Lower lobe of right lung (tissue), 2 donors: Measurements from ENCODE around the gene GALNTL6. TPM values are rescaled to one million over a fixed set of nuclear protein-coding genes. Genes with fewer than 3 reads are reported as not detected.
A peak's percentile ranks its signal among the peaks of the same experiment; 100 is the strongest.

Experiments used
- ATAC-seq, 2 donors: fragments of 200-7000 bp; cut with Tn5 transposase; one replicate each; pipeline ENCODE4 v1.9.1; 2020 to 2022; ENCODE audit warnings: mild to moderate bottlenecking in 2 of 2, moderate library complexity in 2 of 2
- DNase-seq: peaks from one replicate; pipeline ENCODE4 v3.0.0-alpha.2; 2020
- H3K27ac ChIP-seq: fragments of 200-600 bp; one replicate; pipeline ENCODE4 v1.8.0; 2022
- H3K27me3 ChIP-seq: fragments of 200-600 bp; one replicate; pipeline ENCODE4 v1.8.0; 2022; ENCODE audit warnings: low read depth
- H3K36me3 ChIP-seq: fragments of 200-600 bp; one replicate; pipeline ENCODE4 v1.8.0; 2022; ENCODE audit warnings: mild to moderate bottlenecking
- H3K4me1 ChIP-seq: fragments of 200-600 bp; one replicate; pipeline ENCODE4 v1.8.0; 2022
- H3K4me3 ChIP-seq: fragments of 200-600 bp; one replicate; pipeline ENCODE4 v1.8.0; 2022; ENCODE audit warnings: mild to moderate bottlenecking
- H3K9me3 ChIP-seq: fragments of 200-600 bp; one replicate; pipeline ENCODE4 v1.8.0; 2022
- CTCF ChIP-seq: fragments of 200-600 bp; IDR thresholded peaks from one replicate; pipeline ENCODE4 v1.8.0; 2022; ENCODE audit warnings: antibody characterized with exemption, mild to moderate bottlenecking
- intact Hi-C: fragments of 100-400 bp; cut with DNase I; formaldehyde crosslinking; loops from one replicate; pipeline ENCODE4 v1.11.0; 2022
- total RNA-seq: library from RNA; stranded (reverse); fragmentation: NEBNext Ultra II Directional; extraction: Animal tissue kit (Norgen Biotek cat#: 25700); gene quantifications from one replicate; pipeline ENCODE4 v1.2.1, GENCODE V29; 2021
- donor health status: DM: no; HTN: yes; CAD: no; lungs with severe emphysema.

GALNTL6 gene
- total RNA-seq, 1 donor from 2014 or later = not detected

- Histone ChIP-seq H3K9me3 (no peaks in the 10 kb centered on the region), H3K27me3 (no peaks in the 10 kb centered on the region), H3K27ac (no peak overlapping the region), H3K4me3 (no peak overlapping the region), H3K36me3 (no peaks in the 10 kb centered on the region), H3K4me1 (no peaks in the 10 kb centered on the region)
- intact Hi-C loops = no loop called here
- ATAC-seq (no peak), DNase-seq (no peak)
- TF ChIP-seq CTCF = no peak
These were observed 733.6 kb downstream of the GALNTL6 start for GRCh38 chr4:172546782-172547181.

GRCh38 chr4:172547724-172548123 is 734.5 kb downstream of the GALNTL6 start:
- intact Hi-C loops = no loop called here
- Histone ChIP-seq H3K9me3 (no peaks in the 10 kb centered on the region), H3K4me3 (no peak overlapping the region), H3K27me3 (no peaks in the 10 kb centered on the region), H3K36me3 (no peaks in the 10 kb centered on the region), H3K4me1 (no peaks in the 10 kb centered on the region), H3K27ac (no peak overlapping the region)
- ATAC-seq = no peak
- no peak for TF ChIP-seq CTCF
- no peak for DNase-seq

- ATAC-seq (no peak), DNase-seq (no peak)
- intact Hi-C loops = no loop called here
- Histone ChIP-seq H3K27ac (no peak overlapping the region), H3K9me3 (no peaks in the 10 kb centered on the region), H3K4me3 (no peak overlapping the region), H3K4me1 (no peaks in the 10 kb centered on the region), H3K36me3 (no peaks in the 10 kb centered on the region), H3K27me3 (no peaks in the 10 kb centered on the region)
- TF ChIP-seq CTCF = no peak
These were observed 740.0 kb downstream of the GALNTL6 start for GRCh38 chr4:172553216-172553615.

GRCh38 chr4:172554588-172554987 is 741.4 kb downstream of the GALNTL6 start:
- no peaks in the 10 kb centered on the region for H3K9me3 ChIP-seq
- H3K27me3 ChIP-seq = no peaks in the 10 kb centered on the region
- TF ChIP-seq CTCF = no peak
- ATAC-seq = no peak
- DNase-seq = no peak
- no peak overlapping the region for H3K4me3 ChIP-seq
- H3K27ac ChIP-seq = no peak overlapping the region
- no peaks in the 10 kb centered on the region for H3K36me3 ChIP-seq
- intact Hi-C loops = no loop called here
- H3K4me1 ChIP-seq = no peaks in the 10 kb centered on the region

- intact Hi-C loops = no loop called here
- Histone ChIP-seq H3K27ac (no peak overlapping the region), H3K9me3 (no peaks in the 10 kb centered on the region), H3K4me1 (no peaks in the 10 kb centered on the region), H3K36me3 (no peaks in the 10 kb centered on the region), H3K27me3 (no peaks in the 10 kb centered on the region), H3K4me3 (no peak overlapping the region)
- no peak for ATAC-seq
- no peak for TF ChIP-seq CTCF
- DNase-seq = no peak
These were observed 742.5 kb downstream of the GALNTL6 start for GRCh38 chr4:172555725-172556124.

GRCh38 chr4:172573899-172574298 is 760.7 kb downstream of the GALNTL6 start:
- ATAC-seq (peak in 1 of 2 donors; percentile 49), DNase-seq (no peak)
- H3K4me1 ChIP-seq = peaks cover 7% of the 10 kb centered on the region
- H3K9me3 ChIP-seq = no peaks in the 10 kb centered on the region
- no peaks in the 10 kb centered on the region for H3K27me3 ChIP-seq
- no peak overlapping the region for H3K4me3 ChIP-seq
- no peak for TF ChIP-seq CTCF
- intact Hi-C loops = no loop called here
- no peak overlapping the region for H3K27ac ChIP-seq
- no peaks in the 10 kb centered on the region for H3K36me3 ChIP-seq
